Measurements from ENCODE around the gene GPC3. TPM values are rescaled to one million over a fixed set of nuclear protein-coding genes. Genes with fewer than 3 reads are reported as not detected.

GPC3 gene
- polyA plus RNA-seq, 2 of the 4 experiments (the other 2 are of a cell fraction), result not detected

DNA sequence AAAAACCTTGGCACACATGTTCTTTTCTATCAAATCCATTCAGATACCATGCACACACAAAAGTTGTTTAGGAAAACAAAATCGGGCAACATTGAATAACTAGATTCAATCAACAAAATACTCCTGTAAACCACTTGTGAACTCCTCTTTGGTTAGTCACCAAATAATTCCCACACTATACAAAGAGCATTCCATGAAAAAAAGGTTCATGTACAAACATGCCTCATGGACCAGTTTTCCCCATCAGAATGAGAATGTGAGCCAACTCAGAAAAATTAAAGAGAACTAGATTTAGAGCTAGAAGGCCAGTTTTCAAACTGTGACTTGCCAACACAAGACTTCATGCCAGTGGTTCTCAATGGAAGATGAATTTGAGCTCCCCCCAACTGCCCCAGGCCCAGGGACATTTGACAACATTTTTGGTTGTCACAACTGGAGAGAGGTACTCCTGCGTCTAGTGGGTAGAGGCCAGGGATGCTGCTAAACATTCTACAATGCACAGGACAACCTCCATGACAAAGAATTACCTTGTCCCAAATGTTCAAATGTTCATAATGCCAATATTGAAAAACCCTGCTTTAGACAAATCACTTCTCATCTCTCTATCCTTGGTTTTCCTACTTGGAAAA is 55.4 kb downstream of the GPC3 start:
- ATAC-seq, result no peak
- no peak for FAIRE-seq
- ChIA-PET POLR2A (no interaction called here), CTCF (interaction anchor here (1.0 kb wide), 1 partner anchor 9 kb away, joined by 3 read pairs; no protein-coding TSS in a partner anchor)
- 37% methylated on average over 2 of the region's 2 CpGs for WGBS (ENCODE audit: missing lambda C conversion rate)
- TF ChIP-seq JUN (IDR thresholded peaks at IDR 0.05) (no peak), NFE2L2 (conservative IDR thresholded peaks at IDR 0.05; ENCODE audit: low read length) (no peak), RFX5 (IDR thresholded peaks at IDR 0.05) (no peak), KDM5A (IDR thresholded peaks at IDR 0.05) (no peak), RAD21 (conservative IDR thresholded peaks at IDR 0.05 in 1 of 2, IDR thresholded peaks at IDR 0.05 in 1 of 2) (no peak), HOXB5 (CRISPR knock-in tag; IDR thresholded peaks at IDR 0.05) (no peak), MYC (IDR thresholded peaks at IDR 0.05; ENCODE audit: borderline replicate concordance, low read length) (no peak), FOSB (CRISPR knock-in tag; IDR thresholded peaks at IDR 0.05) (no peak), TP53 (CRISPR knock-in tag; IDR thresholded peaks at IDR 0.05) (no peak), MAFK (IDR thresholded peaks at IDR 0.05; ENCODE audit: partially characterized antibody) (no peak), ZFP36 (IDR thresholded peaks at IDR 0.05; ENCODE audit: borderline replicate concordance, partially characterized antibody) (no peak), MAZ (IDR thresholded peaks at IDR 0.05; ENCODE audit: borderline replicate concordance, low read depth, low read length) (no peak), RNF2 (IDR thresholded peaks at IDR 0.05; ENCODE audit: borderline replicate concordance, low read depth) (no peak)
- TF ChIP-seq, protein P1, sequence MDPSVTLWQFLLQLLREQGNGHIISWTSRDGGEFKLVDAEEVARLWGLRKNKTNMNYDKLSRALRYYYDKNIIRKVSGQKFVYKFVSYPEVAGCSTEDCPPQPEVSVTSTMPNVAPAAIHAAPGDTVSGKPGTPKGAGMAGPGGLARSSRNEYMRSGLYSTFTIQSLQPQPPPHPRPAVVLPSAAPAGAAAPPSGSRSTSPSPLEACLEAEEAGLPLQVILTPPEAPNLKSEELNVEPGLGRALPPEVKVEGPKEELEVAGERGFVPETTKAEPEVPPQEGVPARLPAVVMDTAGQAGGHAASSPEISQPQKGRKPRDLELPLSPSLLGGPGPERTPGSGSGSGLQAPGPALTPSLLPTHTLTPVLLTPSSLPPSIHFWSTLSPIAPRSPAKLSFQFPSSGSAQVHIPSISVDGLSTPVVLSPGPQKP (IDR thresholded peaks at IDR 0.05; ENCODE audit: low read depth, low read length), result no peak
- TF ChIP-seq, protein P2, sequence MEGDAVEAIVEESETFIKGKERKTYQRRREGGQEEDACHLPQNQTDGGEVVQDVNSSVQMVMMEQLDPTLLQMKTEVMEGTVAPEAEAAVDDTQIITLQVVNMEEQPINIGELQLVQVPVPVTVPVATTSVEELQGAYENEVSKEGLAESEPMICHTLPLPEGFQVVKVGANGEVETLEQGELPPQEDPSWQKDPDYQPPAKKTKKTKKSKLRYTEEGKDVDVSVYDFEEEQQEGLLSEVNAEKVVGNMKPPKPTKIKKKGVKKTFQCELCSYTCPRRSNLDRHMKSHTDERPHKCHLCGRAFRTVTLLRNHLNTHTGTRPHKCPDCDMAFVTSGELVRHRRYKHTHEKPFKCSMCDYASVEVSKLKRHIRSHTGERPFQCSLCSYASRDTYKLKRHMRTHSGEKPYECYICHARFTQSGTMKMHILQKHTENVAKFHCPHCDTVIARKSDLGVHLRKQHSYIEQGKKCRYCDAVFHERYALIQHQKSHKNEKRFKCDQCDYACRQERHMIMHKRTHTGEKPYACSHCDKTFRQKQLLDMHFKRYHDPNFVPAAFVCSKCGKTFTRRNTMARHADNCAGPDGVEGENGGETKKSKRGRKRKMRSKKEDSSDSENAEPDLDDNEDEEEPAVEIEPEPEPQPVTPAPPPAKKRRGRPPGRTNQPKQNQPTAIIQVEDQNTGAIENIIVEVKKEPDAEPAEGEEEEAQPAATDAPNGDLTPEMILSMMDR (IDR thresholded peaks at IDR 0.05), result no peak
- TF ChIP-seq, protein P3, sequence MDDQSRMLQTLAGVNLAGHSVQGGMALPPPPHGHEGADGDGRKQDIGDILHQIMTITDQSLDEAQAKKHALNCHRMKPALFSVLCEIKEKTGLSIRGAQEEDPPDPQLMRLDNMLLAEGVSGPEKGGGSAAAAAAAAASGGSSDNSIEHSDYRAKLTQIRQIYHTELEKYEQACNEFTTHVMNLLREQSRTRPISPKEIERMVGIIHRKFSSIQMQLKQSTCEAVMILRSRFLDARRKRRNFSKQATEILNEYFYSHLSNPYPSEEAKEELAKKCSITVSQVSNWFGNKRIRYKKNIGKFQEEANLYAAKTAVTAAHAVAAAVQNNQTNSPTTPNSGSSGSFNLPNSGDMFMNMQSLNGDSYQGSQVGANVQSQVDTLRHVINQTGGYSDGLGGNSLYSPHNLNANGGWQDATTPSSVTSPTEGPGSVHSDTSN (IDR thresholded peaks at IDR 0.05), result no peak
- DNase-seq (ENCODE audit: low read depth in 1 of 2, low spot score in 1 of 2), result no peak
- Histone ChIP-seq H3K27ac (no peak overlapping the region), H3K9me3 (no peaks in the 10 kb centered on the region), H3K4me2 (no peak overlapping the region), H3K4me3 (no peak overlapping the region), H3K4me1 (no peaks in the 10 kb centered on the region)

DNA sequence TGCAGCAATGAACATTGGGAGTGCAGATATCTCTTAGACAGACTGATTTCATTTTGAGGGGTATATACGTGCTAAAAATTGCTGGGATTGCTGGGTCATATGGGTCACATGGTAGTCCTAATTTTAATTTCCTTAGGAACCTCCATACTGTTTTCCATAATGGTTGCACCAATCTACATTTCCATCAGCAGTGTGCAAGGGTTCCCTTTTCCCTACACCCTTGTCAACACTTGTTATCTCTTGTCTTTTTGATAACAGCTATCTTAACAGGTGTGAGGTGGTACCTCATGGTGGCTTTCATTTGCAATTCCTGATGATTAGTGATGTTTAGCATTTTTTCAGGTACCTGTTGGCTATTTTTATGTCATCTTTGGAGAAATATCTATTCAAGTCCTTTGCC is 57.0 kb downstream of the GPC3 start:
- WGBS (ENCODE audit: missing lambda C conversion rate), result 0% methylated on average over 1 of the region's 1 CpG
- H3K4me1 ChIP-seq, result no peaks in the 10 kb centered on the region
- ChIA-PET POLR2A (interaction anchor here (0.6 kb wide), 1 partner anchor 16 kb away, joined by 4 read pairs; no protein-coding TSS in a partner anchor), CTCF (interaction anchor here (0.6 kb wide), 1 partner anchor 14 kb away, joined by 3 read pairs; no protein-coding TSS in a partner anchor)
- H3K9me3 ChIP-seq, result no peaks in the 10 kb centered on the region
- no peak for DNase-seq (ENCODE audit: low read depth in 1 of 2, low spot score in 1 of 2)
- ATAC-seq, result no peak
- H3K27ac ChIP-seq, result no peak overlapping the region
- no peak overlapping the region for H3K4me3 ChIP-seq
- TF ChIP-seq ZC3H11A (IDR thresholded peaks at IDR 0.05) (no peak), POLR2A (IDR thresholded peaks at IDR 0.05; ENCODE audit: low read length) (no peak), HDAC2 (IDR thresholded peaks at IDR 0.05) (no peak), JUNB (IDR thresholded peaks at IDR 0.05) (no peak), TFCP2L1 (CRISPR knock-in tag; IDR thresholded peaks at IDR 0.05) (no peak), HEYL (CRISPR knock-in tag; IDR thresholded peaks at IDR 0.05) (no peak)
- FAIRE-seq, result peak; percentile 86
- H3K4me2 ChIP-seq, result no peak overlapping the region
